HUES64 (cell line): Measurements from ENCODE around the gene CLMN.

Experiments used
- H3K27ac ChIP-seq: 2 replicates; pipeline ENCODE4 v1.7.0; 2013; ENCODE audit warnings: low read depth, low read length, inconsistent platforms
- H3K27me3 ChIP-seq: 2 replicates; pipeline ENCODE4 v1.6.1; 2013; ENCODE audit warnings: mild to moderate bottlenecking, low read length; ENCODE audit not compliant: insufficient read depth
- H3K36me3 ChIP-seq: 2 replicates; pipeline ENCODE4 v1.6.1; 2013; ENCODE audit warnings: mild to moderate bottlenecking, low read length; ENCODE audit not compliant: insufficient read depth
- H3K4me1 ChIP-seq: 2 replicates; pipeline ENCODE4 v1.6.1; 2013; ENCODE audit warnings: mild to moderate bottlenecking, low read length, moderate library complexity; ENCODE audit not compliant: insufficient read depth
- H3K4me3 ChIP-seq: 2 replicates; pipeline ENCODE4 v1.5.1; 2013; ENCODE audit warnings: mild to moderate bottlenecking, low read length, moderate library complexity
- H3K9ac ChIP-seq: 2 replicates; pipeline ENCODE4 v1.6.1; 2013; ENCODE audit warnings: mild to moderate bottlenecking, low read depth, low read length
- H3K9me3 ChIP-seq: 2 replicates; pipeline ENCODE4 v1.6.1; 2013; ENCODE audit warnings: low read depth, low read length; ENCODE audit not compliant: insufficient read depth
- WGBS: fragments of 150-250, 120-280 bp; methylation state at CpG from one replicate; pipeline ENCODE4 v1.1.7; 2013; ENCODE audit warnings: missing lambda C conversion rate; 5-methylcytosine and 5-hydroxymethylcytosine counted together

The CLMN gene

DNA sequence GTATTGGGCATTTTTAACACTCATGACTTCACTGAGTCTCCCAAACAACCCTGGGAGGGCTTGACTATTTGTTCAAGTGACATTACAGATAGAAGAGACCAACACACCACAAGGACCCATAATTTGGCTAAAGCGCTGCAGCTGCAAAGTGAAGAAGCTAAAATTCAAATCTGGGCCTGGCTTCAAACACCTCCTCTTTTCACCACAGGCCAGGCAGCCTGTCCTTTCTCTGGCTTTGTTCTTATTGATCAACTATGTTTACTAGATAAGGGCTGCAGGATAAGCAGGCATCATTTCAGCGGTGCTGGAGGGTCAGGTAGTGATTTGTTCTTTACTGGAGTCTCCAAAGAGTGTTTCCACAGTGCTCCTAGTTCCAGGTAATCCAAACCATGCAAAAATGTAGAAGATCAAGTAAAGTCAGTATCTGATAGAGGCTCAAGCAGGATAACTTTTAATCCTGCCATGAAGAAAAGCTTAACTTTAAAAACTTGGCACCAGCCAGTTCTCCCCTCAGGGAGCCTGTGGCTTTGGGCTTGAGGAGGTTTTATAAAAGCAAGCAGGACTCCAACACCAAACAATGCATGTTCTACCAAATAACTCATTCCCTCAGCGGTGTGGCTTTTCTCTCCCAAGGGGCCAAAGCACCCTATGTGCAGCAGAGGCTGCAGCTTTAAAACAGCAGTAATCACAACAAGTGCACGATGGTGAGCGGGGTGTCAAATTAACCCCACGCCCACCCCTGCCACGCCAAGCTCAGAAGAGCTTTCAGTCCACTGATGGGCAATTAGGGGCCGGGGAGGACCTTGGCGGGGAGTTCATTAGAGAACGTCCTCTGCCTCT is 16.8 kb downstream of the CLMN start:
- 87% methylated on average over 10 of the region's 10 CpGs for WGBS
- H3K9ac ChIP-seq, result no peak overlapping the region
- no peak overlapping the region for H3K4me3 ChIP-seq
- H3K4me1 ChIP-seq, result no peaks in the 10 kb centered on the region
- no peaks in the 10 kb centered on the region for H3K9me3 ChIP-seq
- no peaks in the 10 kb centered on the region for H3K36me3 ChIP-seq
- no peaks in the 10 kb centered on the region for H3K27me3 ChIP-seq
- H3K27ac ChIP-seq, result no peak overlapping the region

DNA sequence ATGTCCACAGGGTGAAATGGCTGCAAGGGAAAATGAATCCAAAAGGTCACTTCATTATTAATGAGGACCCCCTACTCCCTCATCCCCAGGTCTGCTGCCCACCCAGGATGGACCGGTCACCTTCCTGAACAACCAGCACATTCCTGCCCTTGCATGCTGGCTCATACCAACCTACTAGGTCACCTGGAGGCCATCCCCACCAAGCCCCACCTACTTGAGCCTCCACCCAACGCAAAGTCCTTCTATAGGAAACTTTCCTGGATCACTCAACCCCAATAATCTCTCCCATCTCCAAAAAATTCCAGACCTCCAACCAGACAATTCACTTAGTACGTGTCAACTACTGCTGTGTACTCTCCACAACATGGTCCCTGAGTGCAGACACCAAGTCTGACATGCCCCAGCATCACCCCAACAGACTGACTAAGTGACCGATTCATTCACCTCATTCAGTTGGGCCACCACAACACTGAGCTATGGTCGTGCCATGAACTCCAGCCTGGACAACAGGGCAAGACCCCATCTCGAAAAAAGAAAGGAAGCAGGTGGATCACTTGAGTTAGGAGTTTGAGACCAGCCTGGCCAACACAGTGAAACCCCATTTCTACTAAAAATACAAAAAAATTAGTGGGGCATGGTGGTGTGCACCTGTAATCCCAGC is 18.1 kb downstream of the CLMN start:
- no peak overlapping the region for H3K4me3 ChIP-seq
- WGBS, result 95% methylated on average over 6 of the region's 6 CpGs
- no peak overlapping the region for H3K9ac ChIP-seq
- no peaks in the 10 kb centered on the region for H3K4me1 ChIP-seq
- no peaks in the 10 kb centered on the region for H3K9me3 ChIP-seq
- H3K27ac ChIP-seq, result no peak overlapping the region
- H3K36me3 ChIP-seq, result no peaks in the 10 kb centered on the region
- H3K27me3 ChIP-seq, result no peaks in the 10 kb centered on the region

DNA sequence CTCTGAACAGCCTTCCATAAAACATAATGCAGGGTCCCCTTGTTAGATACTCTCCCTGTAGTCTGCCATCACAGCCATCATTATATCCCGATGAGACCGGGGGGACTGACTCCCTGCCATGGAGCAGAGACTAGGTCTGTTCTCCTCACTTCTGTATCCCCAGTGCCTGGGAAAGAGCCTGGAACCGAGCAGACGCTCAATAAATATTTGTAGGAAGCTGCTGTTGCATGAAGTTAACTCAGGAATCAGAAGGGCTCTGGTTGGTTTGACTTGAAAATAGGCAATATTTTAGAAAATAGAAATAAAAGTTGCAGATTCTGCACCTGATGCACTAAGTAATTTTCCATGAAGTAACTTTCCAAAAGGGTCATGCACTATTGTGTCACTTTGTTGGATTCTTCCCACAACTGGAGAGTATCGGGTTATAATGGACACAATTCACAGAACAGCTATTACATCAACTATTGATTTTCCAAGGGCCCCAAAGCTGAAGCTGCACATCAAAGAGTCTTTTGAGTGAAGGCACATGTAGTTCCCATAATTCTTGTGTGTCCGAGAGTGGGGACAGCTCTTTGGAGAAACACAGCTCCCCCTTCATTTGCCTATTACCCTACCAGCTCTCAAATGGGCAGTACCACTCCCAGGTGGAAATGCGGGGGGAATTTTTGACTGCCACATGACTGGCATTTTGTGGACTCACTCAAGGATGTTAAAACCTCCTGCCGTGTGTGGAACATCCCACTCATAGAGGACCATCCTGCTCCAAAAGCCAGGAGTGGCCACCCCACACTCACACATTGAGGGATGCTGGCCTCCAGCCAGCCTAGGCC is 18.8 kb downstream of the CLMN start:
- Histone ChIP-seq H3K27me3 (no peaks in the 10 kb centered on the region), H3K4me1 (no peaks in the 10 kb centered on the region), H3K9me3 (no peaks in the 10 kb centered on the region), H3K4me3 (no peak overlapping the region), H3K27ac (no peak overlapping the region), H3K36me3 (no peaks in the 10 kb centered on the region), H3K9ac (no peak overlapping the region)
- WGBS, result 95% methylated on average over 8 of the region's 8 CpGs

DNA sequence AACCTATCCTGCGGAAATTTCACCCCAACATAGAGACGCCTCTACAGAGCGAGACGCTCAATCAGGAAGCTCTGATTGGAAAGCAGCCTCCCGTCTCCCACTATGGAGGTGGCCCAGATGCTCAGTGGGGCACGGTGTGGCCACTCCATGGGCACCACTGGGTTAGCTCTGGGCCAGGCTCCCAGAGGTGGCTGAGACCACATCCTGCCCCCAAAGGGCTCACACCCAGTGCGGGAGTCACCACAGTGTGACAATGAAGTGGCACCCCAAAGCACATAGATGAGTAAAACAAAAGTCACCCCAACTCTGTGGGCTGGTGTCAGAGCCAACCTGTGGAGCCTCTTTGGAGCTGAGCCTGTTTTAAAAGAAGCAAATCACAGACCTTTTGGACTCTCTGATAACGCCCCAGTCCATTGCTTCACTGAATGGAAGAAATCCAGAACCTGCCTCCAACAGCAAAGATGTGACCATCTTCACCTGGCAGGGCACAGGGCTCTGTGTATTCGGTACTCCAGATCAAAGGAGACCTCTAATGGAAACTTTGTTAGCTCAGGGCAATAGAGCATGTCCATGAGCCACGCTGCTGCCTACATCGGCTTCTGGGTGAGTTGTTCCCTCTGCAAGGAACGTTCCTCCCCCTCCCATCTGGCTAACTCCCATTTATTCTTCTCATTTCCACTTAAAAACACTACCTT is 19.6 kb downstream of the CLMN start:
- Histone ChIP-seq H3K9ac (no peak overlapping the region), H3K27ac (no peak overlapping the region)
- WGBS, result 91% methylated on average over 12 of the region's 12 CpGs

DNA sequence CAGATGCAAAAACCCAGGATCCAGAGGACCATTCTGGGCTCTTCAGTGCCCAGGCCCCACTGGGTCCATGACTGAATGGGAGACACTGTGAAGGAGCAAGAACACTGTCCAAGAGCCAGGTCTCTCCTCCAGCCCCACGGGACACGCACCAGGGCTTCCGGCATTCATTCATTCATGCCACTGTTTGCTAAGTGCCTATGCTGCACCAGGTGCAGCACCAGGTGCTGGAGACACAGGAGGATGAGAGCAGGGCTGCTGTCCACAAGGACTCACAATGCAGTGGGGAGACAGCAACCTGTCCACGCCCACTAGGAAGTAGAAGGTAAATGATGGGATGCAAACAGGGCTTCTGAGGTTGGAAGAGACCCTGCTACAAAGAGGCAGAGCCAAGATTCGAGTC is 20.4 kb downstream of the CLMN start:
- H3K36me3 ChIP-seq, result no peaks in the 10 kb centered on the region
- 94% methylated on average over 5 of the region's 5 CpGs for WGBS
- H3K9me3 ChIP-seq, result no peaks in the 10 kb centered on the region
- H3K4me3 ChIP-seq, result no peak overlapping the region
- H3K27ac ChIP-seq, result no peak overlapping the region
- no peaks in the 10 kb centered on the region for H3K27me3 ChIP-seq
- H3K4me1 ChIP-seq, result no peaks in the 10 kb centered on the region
- H3K9ac ChIP-seq, result no peak overlapping the region

More for the DNA sequence above, 19.6 kb downstream of the CLMN start:
- H3K9me3 ChIP-seq, result no peaks in the 10 kb centered on the region
- no peak overlapping the region for H3K4me3 ChIP-seq
- no peaks in the 10 kb centered on the region for H3K4me1 ChIP-seq
- H3K27me3 ChIP-seq, result no peaks in the 10 kb centered on the region
- no peaks in the 10 kb centered on the region for H3K36me3 ChIP-seq

DNA sequence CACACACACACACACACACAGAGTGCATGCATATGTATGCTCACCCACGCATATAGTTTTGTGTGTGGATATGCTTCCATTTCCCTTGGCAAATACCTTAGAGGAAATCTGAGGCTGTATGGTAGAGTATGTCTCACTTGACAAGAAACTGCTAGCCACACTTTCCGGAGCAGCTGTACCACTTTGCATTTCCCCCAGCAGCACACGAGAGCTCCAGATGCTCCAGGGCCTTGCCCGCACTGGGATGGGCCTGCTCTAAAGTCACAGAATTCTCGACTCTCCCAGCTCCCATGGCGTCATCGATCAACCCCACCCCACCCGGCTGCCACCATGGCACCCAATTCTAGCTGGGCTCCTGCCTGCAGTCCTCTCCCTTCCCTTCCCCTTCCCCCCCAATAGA is 21.9 kb downstream of the CLMN start:
- Histone ChIP-seq H3K27me3 (no peaks in the 10 kb centered on the region), H3K27ac (no peak overlapping the region), H3K9me3 (no peaks in the 10 kb centered on the region), H3K4me1 (peaks cover 5% of the 10 kb centered on the region; the same call in 1 of the 2 replicates), H3K9ac (no peak overlapping the region), H3K36me3 (no peaks in the 10 kb centered on the region), H3K4me3 (no peak overlapping the region)
- 94% methylated on average over 8 of the region's 8 CpGs for WGBS

DNA sequence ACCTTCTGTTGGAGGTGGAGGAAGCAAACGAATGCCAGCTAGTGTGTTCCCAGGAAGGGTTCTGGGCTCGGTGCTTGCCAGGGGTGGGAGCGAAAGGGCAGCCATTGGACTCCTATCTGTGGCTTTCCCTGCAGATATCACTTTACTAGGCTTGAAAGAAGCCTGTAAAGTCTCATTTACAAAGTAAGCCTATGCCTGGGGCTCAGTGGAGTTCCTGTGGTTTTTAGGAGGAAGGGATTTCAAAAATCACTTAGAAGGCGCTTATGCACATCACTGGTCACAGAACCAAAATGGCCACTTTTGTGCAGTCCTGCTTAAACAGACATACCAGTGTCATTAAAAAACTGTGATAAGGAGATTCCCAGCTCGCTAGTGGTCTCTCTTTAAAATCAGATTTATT is 22.7 kb downstream of the CLMN start:
- 91% methylated on average over 5 of the region's 5 CpGs for WGBS
- Histone ChIP-seq H3K27ac (no peak overlapping the region), H3K4me1 (peaks cover 5% of the 10 kb centered on the region; the same call in 1 of the 2 replicates), H3K9me3 (no peaks in the 10 kb centered on the region), H3K9ac (no peak overlapping the region), H3K36me3 (no peaks in the 10 kb centered on the region), H3K4me3 (no peak overlapping the region), H3K27me3 (no peaks in the 10 kb centered on the region)

DNA sequence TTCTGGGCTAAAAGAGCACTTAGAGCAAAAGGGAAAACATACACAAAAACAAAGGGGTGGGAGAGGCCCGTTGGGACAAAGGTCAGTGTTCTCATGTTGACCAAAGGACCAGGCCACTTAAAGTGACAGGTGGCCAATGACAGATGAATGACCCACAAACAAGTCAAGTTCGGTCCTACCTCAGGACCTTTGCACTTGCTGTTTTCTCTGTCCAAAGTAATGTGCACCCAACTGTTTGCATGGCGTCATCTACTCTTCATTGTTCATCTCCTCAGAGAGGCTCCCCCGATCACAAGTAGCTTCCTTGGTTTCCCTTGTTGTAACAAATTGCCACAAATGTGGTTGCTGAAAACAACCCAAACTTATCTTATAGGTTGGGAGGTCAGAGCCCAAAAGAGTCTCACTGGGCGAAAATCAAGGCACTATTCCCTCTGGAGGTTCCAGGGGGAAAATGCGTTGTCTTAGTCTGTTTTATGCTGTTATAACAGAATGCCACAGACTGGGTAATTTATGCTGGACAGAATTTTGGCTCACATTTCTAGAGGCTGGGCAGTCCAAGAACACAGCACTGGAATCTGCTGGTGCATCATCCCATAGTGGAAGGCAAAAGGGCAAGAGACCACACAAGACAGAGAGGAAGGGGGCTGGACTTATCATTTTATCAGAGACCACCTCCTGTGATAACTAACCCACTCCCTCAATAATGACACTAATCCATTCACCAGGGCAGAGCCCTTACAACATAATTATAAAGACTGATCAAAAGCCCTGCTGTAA is 23.9 kb downstream of the CLMN start:
- Histone ChIP-seq H3K4me1 (peaks cover 9% of the 10 kb centered on the region; the same call in 1 of the 2 replicates), H3K4me3 (no peak overlapping the region), H3K9me3 (no peaks in the 10 kb centered on the region), H3K27me3 (no peaks in the 10 kb centered on the region), H3K9ac (no peak overlapping the region), H3K36me3 (no peaks in the 10 kb centered on the region), H3K27ac (no peak overlapping the region)
- WGBS, result 96% methylated on average over 6 of the region's 6 CpGs

DNA sequence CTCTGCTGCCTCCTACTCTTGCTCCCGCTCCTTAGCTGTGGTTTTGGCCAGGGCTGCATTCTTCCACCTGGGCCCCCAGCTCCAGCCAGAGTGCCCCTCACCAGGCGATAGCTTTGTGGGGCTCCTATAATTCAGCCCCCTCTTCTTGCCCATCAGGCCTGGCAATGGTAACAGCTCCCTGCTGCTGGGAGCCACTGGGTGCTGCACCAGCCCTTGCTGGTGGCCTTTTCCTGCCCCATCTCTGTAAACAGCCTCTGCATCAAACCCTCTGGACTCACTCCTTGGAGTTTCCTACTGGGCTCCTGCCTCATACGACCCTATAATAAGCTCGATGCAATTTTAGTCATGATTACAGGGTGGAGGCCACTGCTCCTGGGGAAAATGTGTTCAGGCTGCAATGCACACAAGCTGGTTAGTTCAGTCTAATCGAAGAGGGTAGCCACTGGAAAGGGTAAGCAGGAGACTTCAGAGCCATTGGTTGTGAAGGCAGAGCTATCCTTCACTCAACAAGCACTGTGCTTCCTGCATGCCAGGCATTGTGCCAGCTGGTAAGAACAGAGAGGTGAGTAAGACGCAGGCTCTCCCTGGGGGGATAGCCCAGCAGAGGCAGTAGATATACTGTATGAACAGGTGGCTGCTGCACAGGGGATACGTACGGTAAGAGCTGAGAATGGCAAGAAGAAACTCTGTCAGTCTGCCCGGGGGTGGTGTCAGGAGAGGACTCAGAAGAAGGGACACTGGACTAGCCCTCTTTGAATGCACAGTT is 24.7 kb downstream of the CLMN start:
- 94% methylated on average over 9 of the region's 9 CpGs for WGBS
- H3K4me3 ChIP-seq, result no peak overlapping the region
- H3K36me3 ChIP-seq, result no peaks in the 10 kb centered on the region
- peaks cover 9% of the 10 kb centered on the region; the same call in 1 of the 2 replicates for H3K4me1 ChIP-seq
- no peaks in the 10 kb centered on the region for H3K27me3 ChIP-seq
- H3K27ac ChIP-seq, result no peak overlapping the region
- no peak overlapping the region for H3K9ac ChIP-seq
- no peaks in the 10 kb centered on the region for H3K9me3 ChIP-seq

DNA sequence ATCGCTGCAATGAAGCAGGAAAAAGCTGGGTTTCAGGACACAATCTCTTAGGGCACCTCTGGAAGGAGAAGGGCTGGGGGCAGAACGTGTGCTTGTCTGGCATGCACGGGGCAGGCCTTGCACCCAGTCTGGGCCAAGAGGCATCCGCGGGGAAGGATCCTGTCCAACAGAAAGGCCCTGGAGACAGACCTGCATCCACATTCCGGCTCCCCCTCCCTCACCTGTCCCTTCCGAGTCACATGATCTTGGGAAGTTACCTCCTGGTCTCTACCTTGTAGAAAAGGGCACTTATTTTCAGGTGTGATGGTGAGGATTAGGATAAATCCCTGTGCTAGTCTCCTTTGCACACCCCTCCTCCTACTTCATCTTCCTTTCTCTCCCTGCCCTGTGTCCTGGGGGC is 25.4 kb downstream of the CLMN start:
- H3K4me1 ChIP-seq, result peaks cover 9% of the 10 kb centered on the region; the same call in 1 of the 2 replicates
- H3K36me3 ChIP-seq, result no peaks in the 10 kb centered on the region
- WGBS, result 87% methylated on average over 6 of the region's 7 CpGs
- no peaks in the 10 kb centered on the region for H3K9me3 ChIP-seq
- H3K27me3 ChIP-seq, result no peaks in the 10 kb centered on the region
- H3K9ac ChIP-seq, result no peak overlapping the region
- no peak overlapping the region for H3K27ac ChIP-seq
- H3K4me3 ChIP-seq, result no peak overlapping the region
